GM21381 (cell line): ENCODE data around the gene KIRREL1.
"Not testable (repeated sequence)": the region's sequence is repeated elsewhere in the genome, so short reads cannot be mapped to it uniquely, and the experiment has no call there.

Source experiments
- ATAC-seq: cut with Tn5 transposase; IDR thresholded peaks from one replicate; pipeline ENCODE4 v1.9.1; 2021; ENCODE audit warnings: mild to moderate bottlenecking, moderate library complexity; ENCODE audit not compliant: unreplicated experiment

KIRREL1 gene

DNA sequence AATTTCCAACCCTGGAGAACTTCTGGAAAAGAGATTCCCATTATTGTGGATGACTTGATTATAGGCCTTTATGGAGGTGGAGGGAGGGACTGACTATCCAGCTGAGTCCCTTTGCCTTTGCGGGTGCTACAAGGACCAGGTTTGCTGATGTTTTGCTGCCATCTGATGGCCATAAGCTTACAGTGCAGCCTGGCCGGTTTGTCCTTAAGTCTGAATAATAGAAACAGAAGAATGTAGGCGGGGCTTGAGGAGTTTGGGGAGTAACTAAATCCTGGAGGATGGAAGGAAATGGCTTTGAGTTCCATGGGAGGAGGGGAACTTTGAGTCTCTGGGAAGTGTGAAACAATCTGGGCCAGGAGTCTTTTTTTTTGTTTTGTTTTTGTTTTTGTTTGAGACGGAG, 131.6 kb downstream of the KIRREL1 start:
- peak; percentile 74 for ATAC-seq

DNA sequence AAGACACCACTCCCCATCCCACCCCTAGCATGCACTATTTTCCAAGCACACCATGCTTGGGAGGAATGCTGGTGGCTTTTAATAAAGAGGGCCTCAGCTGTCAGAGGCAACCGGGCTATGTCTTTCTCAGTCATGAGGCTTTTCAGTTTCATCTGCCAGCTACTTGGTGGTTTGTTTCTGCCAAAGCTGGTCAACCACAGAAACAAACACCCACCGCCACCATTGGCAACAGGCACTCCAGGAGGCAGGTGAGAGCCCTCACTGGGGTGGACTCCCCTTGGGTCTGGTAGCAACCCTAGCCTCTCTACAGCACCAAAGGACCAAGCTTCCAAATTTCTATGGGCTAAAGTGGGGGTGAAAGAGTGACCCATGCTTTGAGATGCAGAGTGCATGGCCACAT, 133.0 kb downstream of the KIRREL1 start:
- ATAC-seq = no peak

DNA sequence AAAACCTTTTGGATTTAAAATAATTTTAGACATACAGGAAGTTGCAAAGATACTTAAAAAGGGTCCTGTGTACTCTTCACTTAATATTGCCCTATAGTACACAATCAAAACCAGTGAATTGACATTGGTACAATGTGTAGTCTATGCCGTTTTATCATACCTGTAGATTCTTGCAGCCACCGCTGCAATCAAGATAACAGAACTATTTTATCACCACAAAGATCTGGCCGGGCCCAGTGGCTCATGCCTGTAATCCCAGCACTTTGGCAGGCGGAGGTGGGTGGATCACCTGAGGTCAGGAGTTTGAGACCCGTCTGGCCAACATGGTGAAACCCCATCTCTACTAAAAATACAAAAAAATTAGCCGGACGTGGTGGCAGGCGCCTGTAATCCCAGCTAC, 135.1 kb downstream of the KIRREL1 start:
- not testable (repeated sequence) for ATAC-seq

DNA sequence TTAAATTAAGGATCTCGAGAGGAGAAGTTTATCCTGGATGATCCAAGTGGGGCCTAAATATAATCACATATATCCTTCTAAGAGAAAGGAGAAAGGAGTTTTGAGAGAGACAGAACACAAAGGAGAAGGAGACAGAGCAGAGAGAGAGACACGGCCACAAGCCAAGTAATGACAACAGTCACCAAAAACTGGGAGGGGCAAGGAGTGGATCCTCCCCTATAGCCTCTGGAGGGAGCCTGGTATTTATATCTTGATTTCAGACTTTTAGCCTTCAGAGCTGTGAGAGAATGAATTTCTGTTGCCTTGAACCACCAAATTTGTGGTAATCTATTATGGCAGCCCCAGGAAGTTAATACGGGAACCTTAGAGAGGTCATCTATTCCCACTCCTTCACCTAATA, 137.8 kb downstream of the KIRREL1 start:
- no peak for ATAC-seq

DNA sequence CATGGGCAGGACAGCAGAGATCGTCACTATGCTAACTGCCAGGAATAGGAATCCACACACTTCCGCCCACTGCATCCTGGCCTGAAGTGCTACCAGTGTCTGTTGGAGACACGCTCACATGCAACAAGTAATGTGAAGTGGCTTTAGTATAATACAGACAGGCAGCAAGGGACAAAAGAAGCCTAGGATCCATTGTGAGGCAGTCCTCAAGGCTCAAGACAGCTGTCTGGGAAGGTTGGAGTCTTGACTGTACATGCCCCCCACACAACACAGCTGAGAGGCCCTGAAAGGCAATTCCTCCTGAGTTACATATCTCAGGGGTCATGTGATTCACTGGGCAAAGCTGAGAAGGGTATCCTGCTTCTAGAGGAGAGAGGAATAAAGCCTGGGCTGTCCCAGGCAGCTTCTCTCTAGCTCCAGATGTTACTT, 147.3 kb downstream of the KIRREL1 start:
- no peak for ATAC-seq

DNA sequence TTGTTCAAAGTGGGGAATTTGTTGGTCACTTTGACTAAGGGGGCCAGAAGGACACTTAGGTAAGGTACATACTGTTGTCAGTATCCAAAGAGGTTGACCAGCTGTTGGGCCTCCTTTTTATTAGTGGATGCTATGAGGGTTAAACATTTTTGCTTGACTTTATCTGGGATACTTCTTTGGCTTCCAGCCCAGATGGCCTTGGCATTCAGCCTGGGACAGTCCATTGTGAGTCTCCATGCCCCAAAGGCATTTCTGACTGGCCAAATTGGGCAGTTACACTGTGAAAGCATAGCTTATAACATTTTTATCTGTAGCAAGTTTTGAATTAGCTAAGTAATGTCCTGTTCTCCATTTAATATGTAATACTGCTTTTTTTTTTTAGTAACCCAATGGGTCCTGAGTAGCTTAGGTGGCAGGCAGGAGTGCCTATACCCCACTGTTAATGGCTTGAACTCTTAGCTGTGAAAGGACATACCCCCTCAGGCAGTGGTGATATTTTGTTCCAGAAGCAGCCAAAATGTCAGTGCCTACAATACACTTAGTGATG, 151.8 kb downstream of the KIRREL1 start:
- ATAC-seq = no peak

DNA sequence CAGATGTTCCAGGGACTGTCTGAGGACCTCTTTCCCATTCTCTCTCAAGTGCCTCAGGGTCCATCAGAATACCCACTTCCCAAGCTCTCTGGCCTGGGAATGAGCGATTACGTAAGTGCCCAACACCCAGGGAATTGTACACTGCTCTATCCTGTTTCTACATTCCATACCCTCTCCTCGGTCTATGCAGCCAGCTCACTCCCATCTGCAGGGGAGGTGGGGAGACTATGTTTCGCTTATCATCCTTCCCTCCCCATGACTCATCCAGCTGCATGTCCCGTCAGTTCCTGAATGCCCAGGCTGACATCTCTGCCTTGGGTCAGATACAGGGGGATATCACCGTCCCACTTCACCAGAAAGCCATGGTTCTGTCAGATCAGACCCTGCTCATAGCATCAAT, 152.7 kb downstream of the KIRREL1 start:
- ATAC-seq = no peak

DNA sequence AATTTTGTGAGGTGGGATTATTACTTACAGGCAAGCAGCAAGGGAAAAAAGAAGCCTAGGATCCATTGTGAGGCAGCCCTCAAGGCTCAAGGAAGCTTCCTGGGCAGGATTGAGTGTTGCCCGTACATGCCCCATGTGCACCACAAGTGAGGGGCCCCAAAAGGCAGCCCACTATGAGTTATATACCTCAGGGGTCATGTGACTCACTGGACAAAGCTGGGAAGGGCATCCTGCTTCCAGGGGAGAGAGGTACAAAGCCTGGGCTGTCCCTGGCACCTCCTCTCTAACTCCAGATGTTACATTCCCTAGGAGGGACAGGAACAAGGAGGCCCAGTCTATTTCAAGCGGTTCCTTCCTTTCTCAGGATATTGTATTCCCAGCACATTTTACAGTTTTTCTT, 153.3 kb downstream of the KIRREL1 start:
- no peak for ATAC-seq

DNA sequence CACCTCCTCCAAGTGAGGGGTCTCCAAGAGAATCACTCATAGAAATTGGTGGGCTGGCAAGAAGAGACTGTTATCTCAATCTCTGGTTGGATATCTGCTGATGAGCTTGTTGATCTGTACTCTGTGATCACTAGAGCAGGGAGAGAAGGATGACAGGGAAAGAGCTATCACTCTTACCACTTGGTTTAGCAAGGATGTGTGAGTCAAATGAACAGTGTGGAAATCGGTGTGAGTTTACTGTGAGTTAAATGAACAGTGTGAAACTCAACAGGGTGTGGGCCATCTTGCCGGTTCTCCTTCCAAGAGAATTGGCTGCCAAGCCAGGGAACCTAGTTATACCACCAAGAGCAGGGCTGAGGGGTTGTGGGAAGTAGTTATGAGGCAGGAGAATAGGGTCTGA, 154.0 kb downstream of the KIRREL1 start:
- no peak for ATAC-seq

DNA sequence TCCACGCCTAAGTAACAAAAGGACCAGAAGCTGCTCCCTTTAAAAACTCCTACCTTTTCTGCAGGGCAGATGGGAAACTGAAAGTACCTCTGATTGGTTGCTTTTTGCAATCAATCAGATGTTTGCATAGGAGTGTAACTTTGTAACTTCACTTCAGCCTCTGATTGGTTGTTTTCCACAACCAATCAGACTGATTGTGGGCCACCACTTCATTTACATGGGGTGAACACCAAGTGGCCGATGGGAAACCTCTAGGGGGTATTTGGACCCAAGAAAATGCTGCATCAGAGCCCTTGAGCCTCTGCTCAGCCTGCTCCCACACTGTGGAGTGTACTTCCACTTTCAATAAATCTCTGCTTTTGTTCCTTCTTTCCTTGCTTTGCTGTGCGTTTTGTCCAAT, 154.4 kb downstream of the KIRREL1 start:
- no peak for ATAC-seq

DNA sequence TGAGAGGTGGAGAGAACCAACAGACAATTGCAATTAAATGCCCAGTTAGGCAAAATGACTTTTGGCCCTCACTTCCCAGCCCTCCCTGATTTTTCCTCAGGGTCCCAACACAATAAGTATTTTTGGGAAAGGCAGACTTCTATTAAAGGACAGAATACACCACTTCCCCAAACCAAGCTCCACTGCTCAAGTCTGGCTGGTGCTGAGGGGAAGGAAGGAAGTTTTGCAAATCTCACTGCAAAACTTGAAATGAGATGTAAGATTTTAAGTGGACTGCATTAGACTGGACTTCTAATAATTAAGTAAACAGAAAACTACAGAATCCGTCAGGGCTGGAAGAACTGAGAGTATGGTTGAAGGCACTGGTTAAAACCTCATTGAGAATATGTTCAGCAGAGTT, 155.0 kb downstream of the KIRREL1 start:
- no peak for ATAC-seq

DNA sequence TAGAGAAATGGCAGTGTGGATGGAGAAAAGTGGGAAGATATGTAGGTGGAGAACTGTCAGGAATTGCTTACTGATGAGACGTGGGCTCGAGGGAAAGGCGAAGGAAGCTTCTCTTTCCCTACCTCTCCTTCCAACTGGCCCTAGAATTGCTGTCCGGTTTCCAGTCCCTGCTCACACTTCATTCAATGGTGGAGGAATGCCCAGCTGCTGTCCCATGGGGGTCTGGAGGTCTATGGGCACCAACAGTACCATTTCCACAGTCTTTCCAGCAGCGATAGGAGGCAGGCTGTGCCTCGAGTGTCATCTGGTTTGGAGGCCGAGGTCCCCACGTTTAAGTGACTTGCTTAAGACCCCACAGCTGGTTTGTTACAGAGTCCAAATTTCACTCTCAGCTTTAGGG, 155.7 kb downstream of the KIRREL1 start:
- no peak for ATAC-seq
